K562 (cell line): ENCODE results near the gene MACROD2. TPM values are rescaled to one million over a fixed set of nuclear protein-coding genes. Genes with fewer than 3 reads are reported as not detected.

Experiments used
- MTA3 ChIP-seq: fragments of 450-650 bp; formaldehyde crosslinking; IDR thresholded peaks from 2 replicates; pipeline ENCODE4 v1.6.1; 2017; ENCODE audit warnings: mild to moderate bottlenecking, borderline replicate concordance
- NCOR1 ChIP-seq: fragments of 450-650 bp; IDR thresholded peaks from 2 replicates; pipeline ENCODE4 v1.6.1; 2016; ENCODE audit warnings: mild to moderate bottlenecking, moderate library complexity
- SIRT6 ChIP-seq: IDR thresholded peaks from one replicate; pipeline ENCODE4 v1.6.1; 2012; ENCODE audit warnings: low read depth, mild to moderate bottlenecking, control low read depth, inconsistent platforms, low read length, moderate library complexity
- SRF ChIP-seq, 2 experiments: fragments of 250-450, 450-650 bp in 1 of 2; sonication (Bioruptor Pico) in 1 of 2; sonication (generic) in 1 of 2; formaldehyde crosslinking; IDR thresholded peaks; 2 replicates each; pipeline versions ENCODE4 v1.5.0 to v1.5.1; 2020 to 2022; ENCODE audit warnings: mild to moderate bottlenecking in 1 of 2, missing genetic modification reagents in 1 of 2
- ZNF436 ChIP-seq: fragments of 250-450, 450-650 bp; sonication (Bioruptor Pico); formaldehyde crosslinking; IDR thresholded peaks from 2 replicates; pipeline ENCODE4 v1.7.0; 2020; ENCODE audit warnings: mild to moderate bottlenecking
- ZNF780A ChIP-seq: fragments of 250-450 bp; sonication (Bioruptor Pico); IDR thresholded peaks from 2 replicates; pipeline ENCODE4 v1.5.0; 2021; ENCODE audit warnings: mild to moderate bottlenecking
- polyA plus RNA-seq, 8 experiments: library from polyadenylated mRNA; depleted of rRNA in 4 of 8; stranded (reverse) in 5 of 8; unstranded in 3 of 8; fragments of >200 nt; fragmentation: Nextera tagmentation in 2 of 8; fragmentation: Illumina TruSeq in 1 of 8; extraction: Ambion mirVana in 2 of 8; extraction: Trizol in 1 of 8; gene quantifications; 2 replicates each; pipeline versions ENCODE4 v1.2.1 to v1.2.3, GENCODE V29; 2011 to 2014; ENCODE audit warnings: inconsistent platforms in 1 of 8, missing spikeins in 1 of 8
- total RNA-seq, 7 experiments: library from RNA; depleted of rRNA in 6 of 7; stranded (reverse); fragments of >200 nt in 6 of 7; fragmentation: Illumina TruSeq in 2 of 7; extraction: Trizol in 2 of 7; gene quantifications; 2 replicates each; pipeline versions ENCODE4 v1.2.1 to v1.2.3, GENCODE V29; 2011 to 2021; ENCODE audit warnings: low replicate concordance in 1 of 7
- TF ChIP-seq, protein P1 (sequence below): fragments of 450-650 bp; formaldehyde crosslinking; IDR thresholded peaks from 2 replicates; pipeline ENCODE4 v1.4.0; 2022; ENCODE audit warnings: missing genetic modification characterization
- TF ChIP-seq, protein P2 (sequence below), 3 experiments: fragments of 200-800 bp in 1 of 3; fragments of 250-450 bp in 1 of 3; fragments of 450-650 bp in 1 of 3; sonication (Bioruptor Pico) in 1 of 3; sonication (Bioruptor generic) in 1 of 3; formaldehyde crosslinking in 1 of 3; IDR thresholded peaks; 2 replicates each; pipeline versions ENCODE4 v1.6.1 to v1.8.0; 2016 to 2022; ENCODE audit warnings: mild to moderate bottlenecking in 2 of 3, missing genetic modification characterization in 2 of 3, missing compliant biosample characterization in 1 of 3, moderate library complexity in 1 of 3
- TF ChIP-seq, protein P3 (sequence below): fragments of 150-350 bp; IDR thresholded peaks from 2 replicates; pipeline ENCODE4 v1.6.1; 2014; ENCODE audit warnings: low read depth, mild to moderate bottlenecking, low read length, borderline replicate concordance

MACROD2 gene
- total and polyA plus RNA-seq, 9 of the 15 experiments (the other 6 are each of a cell fraction or from before 2014, with no cell fraction given) = not detected

DNA sequence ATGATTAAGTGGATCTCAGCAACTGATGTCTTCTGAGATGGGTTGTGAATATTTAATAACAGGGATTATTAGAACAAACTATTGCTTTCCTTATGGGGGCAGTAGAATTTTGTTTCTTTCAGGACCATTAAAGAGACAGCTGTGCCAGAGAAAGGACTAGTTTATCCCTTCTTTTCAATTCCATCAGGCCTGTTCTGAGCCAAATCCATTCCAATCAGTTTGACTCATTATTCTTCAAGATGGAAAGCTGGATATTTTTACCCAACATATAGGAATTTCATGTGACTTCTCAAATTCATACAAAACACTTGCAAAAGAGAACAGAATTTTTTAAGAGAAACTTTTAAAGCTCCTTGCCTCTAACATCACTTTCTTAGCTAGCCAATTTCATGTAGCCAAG is 1064.1 kb downstream of the MACROD2 start (continued):
- TF ChIP-seq SIRT6 = no peak
- TF ChIP-seq, protein P1, sequence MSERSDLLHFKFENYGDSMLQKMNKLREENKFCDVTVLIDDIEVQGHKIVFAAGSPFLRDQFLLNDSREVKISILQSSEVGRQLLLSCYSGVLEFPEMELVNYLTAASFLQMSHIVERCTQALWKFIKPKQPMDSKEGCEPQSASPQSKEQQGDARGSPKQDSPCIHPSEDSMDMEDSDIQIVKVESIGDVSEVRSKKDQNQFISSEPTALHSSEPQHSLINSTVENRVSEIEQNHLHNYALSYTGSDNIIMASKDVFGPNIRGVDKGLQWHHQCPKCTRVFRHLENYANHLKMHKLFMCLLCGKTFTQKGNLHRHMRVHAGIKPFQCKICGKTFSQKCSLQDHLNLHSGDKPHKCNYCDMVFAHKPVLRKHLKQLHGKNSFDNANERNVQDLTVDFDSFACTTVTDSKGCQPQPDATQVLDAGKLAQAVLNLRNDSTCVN (CRISPR knock-in tag) = no peak
- no peak for TF ChIP-seq SRF (CRISPR knock-in tag; IDR thresholded peaks at IDR 0.05)
- no peak for TF ChIP-seq ZNF780A (CRISPR knock-in tag)
- TF ChIP-seq, protein P2, sequence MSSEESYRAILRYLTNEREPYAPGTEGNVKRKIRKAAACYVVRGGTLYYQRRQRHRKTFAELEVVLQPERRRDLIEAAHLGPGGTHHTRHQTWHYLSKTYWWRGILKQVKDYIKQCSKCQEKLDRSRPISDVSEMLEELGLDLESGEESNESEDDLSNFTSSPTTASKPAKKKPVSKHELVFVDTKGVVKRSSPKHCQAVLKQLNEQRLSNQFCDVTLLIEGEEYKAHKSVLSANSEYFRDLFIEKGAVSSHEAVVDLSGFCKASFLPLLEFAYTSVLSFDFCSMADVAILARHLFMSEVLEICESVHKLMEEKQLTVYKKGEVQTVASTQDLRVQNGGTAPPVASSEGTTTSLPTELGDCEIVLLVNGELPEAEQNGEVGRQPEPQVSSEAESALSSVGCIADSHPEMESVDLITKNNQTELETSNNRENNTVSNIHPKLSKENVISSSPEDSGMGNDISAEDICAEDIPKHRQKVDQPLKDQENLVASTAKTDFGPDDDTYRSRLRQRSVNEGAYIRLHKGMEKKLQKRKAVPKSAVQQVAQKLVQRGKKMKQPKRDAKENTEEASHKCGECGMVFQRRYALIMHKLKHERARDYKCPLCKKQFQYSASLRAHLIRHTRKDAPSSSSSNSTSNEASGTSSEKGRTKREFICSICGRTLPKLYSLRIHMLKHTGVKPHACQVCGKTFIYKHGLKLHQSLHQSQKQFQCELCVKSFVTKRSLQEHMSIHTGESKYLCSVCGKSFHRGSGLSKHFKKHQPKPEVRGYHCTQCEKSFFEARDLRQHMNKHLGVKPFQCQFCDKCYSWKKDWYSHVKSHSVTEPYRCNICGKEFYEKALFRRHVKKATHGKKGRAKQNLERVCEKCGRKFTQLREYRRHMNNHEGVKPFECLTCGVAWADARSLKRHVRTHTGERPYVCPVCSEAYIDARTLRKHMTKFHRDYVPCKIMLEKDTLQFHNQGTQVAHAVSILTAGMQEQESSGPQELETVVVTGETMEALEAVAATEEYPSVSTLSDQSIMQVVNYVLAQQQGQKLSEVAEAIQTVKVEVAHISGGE (CRISPR knock-in tag; IDR thresholded peaks at IDR 0.05) = no peak
- TF ChIP-seq ZNF436 (CRISPR knock-in tag) = no peak
- TF ChIP-seq, protein P3, sequence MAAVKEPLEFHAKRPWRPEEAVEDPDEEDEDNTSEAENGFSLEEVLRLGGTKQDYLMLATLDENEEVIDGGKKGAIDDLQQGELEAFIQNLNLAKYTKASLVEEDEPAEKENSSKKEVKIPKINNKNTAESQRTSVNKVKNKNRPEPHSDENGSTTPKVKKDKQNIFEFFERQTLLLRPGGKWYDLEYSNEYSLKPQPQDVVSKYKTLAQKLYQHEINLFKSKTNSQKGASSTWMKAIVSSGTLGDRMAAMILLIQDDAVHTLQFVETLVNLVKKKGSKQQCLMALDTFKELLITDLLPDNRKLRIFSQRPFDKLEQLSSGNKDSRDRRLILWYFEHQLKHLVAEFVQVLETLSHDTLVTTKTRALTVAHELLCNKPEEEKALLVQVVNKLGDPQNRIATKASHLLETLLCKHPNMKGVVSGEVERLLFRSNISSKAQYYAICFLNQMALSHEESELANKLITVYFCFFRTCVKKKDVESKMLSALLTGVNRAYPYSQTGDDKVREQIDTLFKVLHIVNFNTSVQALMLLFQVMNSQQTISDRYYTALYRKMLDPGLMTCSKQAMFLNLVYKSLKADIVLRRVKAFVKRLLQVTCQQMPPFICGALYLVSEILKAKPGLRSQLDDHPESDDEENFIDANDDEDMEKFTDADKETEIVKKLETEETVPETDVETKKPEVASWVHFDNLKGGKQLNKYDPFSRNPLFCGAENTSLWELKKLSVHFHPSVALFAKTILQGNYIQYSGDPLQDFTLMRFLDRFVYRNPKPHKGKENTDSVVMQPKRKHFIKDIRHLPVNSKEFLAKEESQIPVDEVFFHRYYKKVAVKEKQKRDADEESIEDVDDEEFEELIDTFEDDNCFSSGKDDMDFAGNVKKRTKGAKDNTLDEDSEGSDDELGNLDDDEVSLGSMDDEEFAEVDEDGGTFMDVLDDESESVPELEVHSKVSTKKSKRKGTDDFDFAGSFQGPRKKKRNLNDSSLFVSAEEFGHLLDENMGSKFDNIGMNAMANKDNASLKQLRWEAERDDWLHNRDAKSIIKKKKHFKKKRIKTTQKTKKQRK = no peak
- no peak for TF ChIP-seq NCOR1
- TF ChIP-seq MTA3 = no peak
